HG02588 (cell line): Measurements from ENCODE around the gene RUBCN.
A peak's percentile ranks its signal among the peaks of the same experiment; 100 is the strongest.
"Not testable (repeated sequence)": the region's sequence is repeated elsewhere in the genome, so short reads cannot be mapped to it uniquely, and the experiment has no call there.

ENCODE experiments used
- ATAC-seq: cut with Tn5 transposase; IDR thresholded peaks from one replicate; pipeline ENCODE4 v1.9.1; 2021; ENCODE audit warnings: mild to moderate bottlenecking, moderate library complexity; ENCODE audit not compliant: unreplicated experiment

The RUBCN gene

GRCh38 chr3:197687570-197687969 lies 49.1 kb downstream of the RUBCN start:
- no peak for ATAC-seq

GRCh38 chr3:197686899-197687298 lies 49.8 kb downstream of the RUBCN start:
- ATAC-seq = no peak

GRCh38 chr3:197685546-197685945 lies 51.2 kb downstream of the RUBCN start:
- ATAC-seq = no peak

GRCh38 chr3:197683191-197683590 lies 53.5 kb downstream of the RUBCN start:
- ATAC-seq = no peak

- ATAC-seq = no peak
Measured at GRCh38 chr3:197682713-197683112, 54.0 kb downstream of the RUBCN start.

- no peak for ATAC-seq
Measured at GRCh38 chr3:197680955-197681521, 55.7 kb downstream of the RUBCN start.

- no peak for ATAC-seq
Measured at GRCh38 chr3:197675951-197676350, 60.8 kb downstream of the RUBCN start.

GRCh38 chr3:197675563-197675860 lies 61.2 kb downstream of the RUBCN start:
- no peak for ATAC-seq

- ATAC-seq = no peak
Measured at GRCh38 chr3:197674741-197675562, 61.8 kb downstream of the RUBCN start.

- no peak for ATAC-seq
Measured at GRCh38 chr3:197673170-197673569, 63.5 kb downstream of the RUBCN start.

GRCh38 chr3:197670361-197670760 lies 66.3 kb downstream of the RUBCN start:
- no peak for ATAC-seq

GRCh38 chr3:197667968-197668367 lies 68.7 kb downstream of the RUBCN start:
- ATAC-seq = no peak

- not testable (repeated sequence) for ATAC-seq
Measured at GRCh38 chr3:197667293-197667692, 69.4 kb downstream of the RUBCN start.

GRCh38 chr3:197666221-197666842 lies 70.4 kb downstream of the RUBCN start:
- ATAC-seq = not testable (repeated sequence)

GRCh38 chr3:197665549-197665948 lies 71.2 kb downstream of the RUBCN start:
- ATAC-seq = not testable (repeated sequence)

GRCh38 chr3:197665142-197665491 lies 71.6 kb downstream of the RUBCN start:
- peak; percentile 81 for ATAC-seq

- peak; percentile 24 for ATAC-seq
Measured at GRCh38 chr3:197664414-197665141, 72.1 kb downstream of the RUBCN start.

GRCh38 chr3:197663367-197664140 lies 73.2 kb downstream of the RUBCN start:
- ATAC-seq = not testable (repeated sequence)

- not testable (repeated sequence) for ATAC-seq
Measured at GRCh38 chr3:197662352-197662751, 74.4 kb downstream of the RUBCN start.

GRCh38 chr3:197661874-197662273 lies 74.8 kb downstream of the RUBCN start:
- not testable (repeated sequence) for ATAC-seq
